HCT116 (cell line): Measurements from ENCODE around the gene DNMT3B. TPM values are rescaled to one million over a fixed set of nuclear protein-coding genes. Genes with fewer than 3 reads are reported as not detected.

Experiments used
- ATAC-seq: fragments of 200-7000 bp; cut with Tn5 transposase; 2 replicates; pipeline ENCODE4 v1.9.1; 2020; ENCODE audit warnings: mild to moderate bottlenecking, moderate library complexity
- BruUV-seq: library from RNA; stranded (reverse); fragments of 400-500 nt; replicated peaks from 2 replicates; lab custom pipeline; 2021; lab: Mats Ljungman, UMichigan
- CTCF ChIA-PET: fragments of 300-600 bp; sonication (Branson Sonifier 250); formaldehyde crosslinking; loops from one replicate; lab custom pipeline; 2021; ENCODE audit warnings: antibody characterized with exemption; lab: Charles Lee
- POLR2A ChIA-PET: fragments of 300-600, 350-600 bp; sonication (Branson Sonifier 250); formaldehyde crosslinking; loops from one replicate; lab custom pipeline; 2021; ENCODE audit warnings: antibody characterized with exemption; lab: Charles Lee
- RAD21 ChIA-PET, 2 experiments: fragments of 300-600 bp; sonication (Branson Sonifier 250); formaldehyde crosslinking; loops; one replicate each; lab custom pipeline; 2023; ENCODE audit warnings: low total read pairs in 2 of 2; ENCODE audit not compliant: uncharacterized antibody in 2 of 2, unreplicated experiment in 2 of 2, low non-redundant PET in 1 of 2; lab: Charles Lee
- DNase-seq: peaks from one replicate; pipeline ENCODE4 v3.0.0-alpha.2; 2010; ENCODE audit warnings: low read depth, low spot score
- H2AFZ ChIP-seq: fragments of 200-600 bp; shearing (Covaris generic), sonication (generic); 2 replicates; pipeline ENCODE4 v1.6.1; 2017; ENCODE audit warnings: low read depth, mixed run types, mixed read lengths, antibody characterized with exemption, low read length; ENCODE audit not compliant: poor library complexity, severe bottlenecking
- H3K27ac ChIP-seq: 2 replicates; pipeline ENCODE4 v1.5.1; 2012; ENCODE audit warnings: low read depth, low read length
- H3K27me3 ChIP-seq: fragments of 200-600 bp; sonication (generic); 2 replicates; pipeline ENCODE4 v1.6.1; 2016; ENCODE audit warnings: mixed run types, low read length, mixed read lengths; ENCODE audit not compliant: insufficient read depth
- H3K36me3 ChIP-seq, 2 experiments: fragments of 200-500 bp in 1 of 2; fragments of 200-600 bp in 1 of 2; sonication (Bioruptor generic) in 1 of 2; sonication (generic) in 1 of 2; 2 replicates each; pipeline versions ENCODE4 v1.5.1 to v1.6.1; 2014 to 2016; ENCODE audit warnings: low read length in 2 of 2, inconsistent platforms in 1 of 2, mixed read lengths in 1 of 2, mixed run types in 1 of 2; ENCODE audit not compliant: insufficient read depth in 2 of 2, control insufficient read depth in 1 of 2
- H3K4me1 ChIP-seq, 2 experiments: fragments of 200-600 bp in 1 of 2; sonication (generic) in 1 of 2; 2 replicates each; pipeline versions ENCODE4 v1.5.1 to v1.6.1; 2012 to 2017; ENCODE audit warnings: low read length in 2 of 2, inconsistent platforms in 1 of 2, mild to moderate bottlenecking in 1 of 2, mixed read lengths in 1 of 2, mixed run types in 1 of 2, moderate library complexity in 1 of 2; ENCODE audit not compliant: insufficient read depth in 2 of 2, control insufficient read depth in 1 of 2
- H3K4me2 ChIP-seq: fragments of 200-600 bp; sonication (generic); 2 replicates; pipeline ENCODE4 v1.6.1; 2017; ENCODE audit warnings: mixed run types, low read length, mixed read lengths
- H3K4me3 ChIP-seq, 2 experiments: fragments of 200-600 bp in 1 of 2; sonication (generic) in 1 of 2; replicated peaks in 1 of 2; 2 replicates each; pipeline ENCODE4 v1.5.1; 2011 to 2016; ENCODE audit warnings: low read length in 2 of 2, control low read depth in 1 of 2, low read depth in 1 of 2, mild to moderate bottlenecking in 1 of 2, mixed read lengths in 1 of 2, mixed run types in 1 of 2
- H3K79me2 ChIP-seq: fragments of 200-600 bp; sonication (generic); 2 replicates; pipeline ENCODE4 v1.6.1; 2017; ENCODE audit warnings: mild to moderate bottlenecking, mixed run types, low read length, moderate library complexity, mixed read lengths; ENCODE audit not compliant: insufficient read depth
- H3K9ac ChIP-seq: fragments of 200-600 bp; sonication (generic); 2 replicates; pipeline ENCODE4 v1.6.1; 2016; ENCODE audit warnings: low read length, mixed read lengths
- H3K9me2 ChIP-seq: fragments of 200-600 bp; sonication (generic), shearing (Covaris generic); 2 replicates; pipeline ENCODE4 v1.6.1; 2017; ENCODE audit warnings: mixed run types, mild to moderate bottlenecking, moderate library complexity; ENCODE audit not compliant: insufficient read depth
- H3K9me3 ChIP-seq, 2 experiments: fragments of 200-500 bp in 1 of 2; fragments of 200-600 bp in 1 of 2; sonication (Bioruptor generic) in 1 of 2; sonication (generic) in 1 of 2; 2 replicates each; pipeline ENCODE4 v1.6.1; 2014 to 2017; ENCODE audit warnings: low read length in 2 of 2, mixed read lengths in 2 of 2, inconsistent platforms in 1 of 2, low read depth in 1 of 2, mild to moderate bottlenecking in 1 of 2, mixed run types in 1 of 2, moderate library complexity in 1 of 2; ENCODE audit not compliant: control insufficient read depth in 1 of 2, insufficient read depth in 1 of 2
- H4K20me1 ChIP-seq: fragments of 200-600 bp; sonication (generic), shearing (Covaris generic); 2 replicates; pipeline ENCODE4 v1.6.1; 2017; ENCODE audit warnings: mixed run types, mild to moderate bottlenecking, moderate library complexity; ENCODE audit not compliant: insufficient read depth
- ATF3 ChIP-seq: IDR thresholded peaks from 2 replicates; pipeline ENCODE4 v1.6.1; 2012
- POLR2AphosphoS5 ChIP-seq: IDR thresholded peaks from 2 replicates; pipeline ENCODE4 v1.6.1; 2011; ENCODE audit warnings: mild to moderate bottlenecking, low read depth, low read length, moderate library complexity
- RAD21 ChIP-seq: IDR thresholded peaks from 2 replicates; pipeline ENCODE4 v1.6.1; 2012; ENCODE audit warnings: low read depth, mild to moderate bottlenecking
- SP1 ChIP-seq: IDR thresholded peaks from 2 replicates; pipeline ENCODE4 v1.6.1; 2012; ENCODE audit warnings: low read depth
- YY1 ChIP-seq: IDR thresholded peaks from 2 replicates; pipeline ENCODE4 v1.6.1; 2011; ENCODE audit warnings: low read length, low read depth, moderate library complexity, mild to moderate bottlenecking; ENCODE audit not compliant: insufficient replicate concordance; ENCODE audit errors: extremely low read depth
- ZBTB33 ChIP-seq: IDR thresholded peaks from 2 replicates; pipeline ENCODE4 v1.6.1; 2011; ENCODE audit warnings: mild to moderate bottlenecking, low read length, moderate library complexity; ENCODE audit not compliant: insufficient replicate concordance; ENCODE audit errors: extremely low read depth
- intact Hi-C: fragments of 100-400 bp; cut with micrococcal nuclease; formaldehyde crosslinking; loops from 2 replicates; pipeline ENCODE4 v1.10.0; 2022
- total RNA-seq: library from RNA; stranded (reverse); gene quantifications from one replicate; pipeline ENCODE4 v1.2.1, GENCODE V29; 2021; ENCODE audit not compliant: unreplicated experiment

Gene DNMT3B
- total RNA-seq, 1 experiment from 2014 or later = 22.2 TPM

GRCh38 chr20:32804022-32804715 lies 42.0 kb downstream of the DNMT3B start:
- RAD21 ChIA-PET = no interaction called here
- H3K9me3 ChIP-seq = no peaks in the 10 kb centered on the region
- no peaks in the 10 kb centered on the region for H3K79me2 ChIP-seq
- ATAC-seq (no peak), DNase-seq (no peak)
- no peaks in the 10 kb centered on the region for H4K20me1 ChIP-seq
- no TSS peak for BruUV-seq
- POLR2A ChIA-PET = interaction anchor here (0.7 kb wide), 1 partner anchor 31 kb away, joined by 4 read pairs; no protein-coding TSS in a partner anchor
- no peak overlapping the region for H2AFZ ChIP-seq
- no peaks in the 10 kb centered on the region for H3K9me2 ChIP-seq
- intact Hi-C loops = no loop called here
- H3K4me2 ChIP-seq = no peak overlapping the region
- peaks cover 27 to 63% of the 10 kb centered on the region in 2 experiments for H3K36me3 ChIP-seq
- CTCF ChIA-PET = no interaction called here
- H3K4me1 ChIP-seq = no peaks in the 10 kb centered on the region
- no peak overlapping the region for H3K9ac ChIP-seq
- no peak overlapping the region for H3K4me3 ChIP-seq
- no peak overlapping the region for H3K27ac ChIP-seq
- no peaks in the 10 kb centered on the region for H3K27me3 ChIP-seq
- TF ChIP-seq ZBTB33 (no peak), POLR2AphosphoS5 (no peak), SP1 (no peak), RAD21 (no peak), YY1 (no peak)

GRCh38 chr20:32804817-32805216 lies 42.6 kb downstream of the DNMT3B start:
- BruUV-seq = no TSS peak
- H3K9me3 ChIP-seq = no peaks in the 10 kb centered on the region
- no peak overlapping the region for H2AFZ ChIP-seq
- ATAC-seq = no peak
- H3K4me2 ChIP-seq = no peak overlapping the region
- intact Hi-C loops = no loop called here
- POLR2A ChIA-PET = interaction anchor here (0.7 kb wide), 1 partner anchor 31 kb away, joined by 4 read pairs; no protein-coding TSS in a partner anchor
- H3K36me3 ChIP-seq = peaks cover 24 to 58% of the 10 kb centered on the region in 2 experiments
- H3K4me1 ChIP-seq = no peaks in the 10 kb centered on the region
- no peaks in the 10 kb centered on the region for H3K79me2 ChIP-seq
- H3K4me3 ChIP-seq = no peak overlapping the region
- DNase-seq = no peak
- no peak for TF ChIP-seq ATF3
- RAD21 ChIA-PET = no interaction called here
- no peak overlapping the region for H3K27ac ChIP-seq
- H3K9ac ChIP-seq = no peak overlapping the region
- no peaks in the 10 kb centered on the region for H4K20me1 ChIP-seq
- H3K9me2 ChIP-seq = no peaks in the 10 kb centered on the region
- no peaks in the 10 kb centered on the region for H3K27me3 ChIP-seq
- CTCF ChIA-PET = no interaction called here
